ENCODE measurements around the gene CCDC6.
"Not testable (repeated sequence)": the region's sequence is repeated elsewhere in the genome, so short reads cannot be mapped to it uniquely, and the experiment has no call there.

CCDC6 gene

GRCh38 chr10:59905066-59905730, 1.2 kb downstream of the CCDC6 start:
- DNase-seq, result no peak

- no peak for DNase-seq
These were observed 1.8 kb downstream of the CCDC6 start for GRCh38 chr10:59904426-59905065.

- DNase-seq, result no peak
These were observed 2.5 kb downstream of the CCDC6 start for GRCh38 chr10:59903871-59904270.

GRCh38 chr10:59902016-59902415, 4.3 kb downstream of the CCDC6 start:
- no peak for DNase-seq

- no peak for DNase-seq
These were observed 4.9 kb downstream of the CCDC6 start for GRCh38 chr10:59901470-59901869.

GRCh38 chr10:59900048-59900727, 6.2 kb downstream of the CCDC6 start:
- DNase-seq, result no peak

GRCh38 chr10:59898125-59898835, 8.1 kb downstream of the CCDC6 start:
- no peak for DNase-seq

- no peak for DNase-seq
These were observed 10.2 kb downstream of the CCDC6 start for GRCh38 chr10:59896191-59896590.

GRCh38 chr10:59895629-59896116, 10.7 kb downstream of the CCDC6 start:
- no peak for DNase-seq

GRCh38 chr10:59894114-59894513, 12.2 kb downstream of the CCDC6 start:
- DNase-seq, result no peak

GRCh38 chr10:59892697-59893096, 13.7 kb downstream of the CCDC6 start:
- no peak for DNase-seq

- DNase-seq, result no peak
These were observed 14.4 kb downstream of the CCDC6 start for GRCh38 chr10:59891936-59892335.

- DNase-seq, result no peak
These were observed 15.0 kb downstream of the CCDC6 start for GRCh38 chr10:59891349-59891748.

GRCh38 chr10:59888781-59889435, 17.4 kb downstream of the CCDC6 start:
- DNase-seq, result no peak

GRCh38 chr10:59887972-59888640, 18.2 kb downstream of the CCDC6 start:
- no peak for DNase-seq

GRCh38 chr10:59887006-59887405, 19.4 kb downstream of the CCDC6 start:
- DNase-seq, result no peak

- no peak for DNase-seq
These were observed 20.8 kb downstream of the CCDC6 start for GRCh38 chr10:59885430-59886134.

GRCh38 chr10:59884893-59885292, 21.5 kb downstream of the CCDC6 start:
- not testable (repeated sequence) for DNase-seq

- no peak for DNase-seq
These were observed 24.7 kb downstream of the CCDC6 start for GRCh38 chr10:59881640-59882039.

- DNase-seq, result no peak
These were observed 25.3 kb downstream of the CCDC6 start for GRCh38 chr10:59880971-59881510.

GRCh38 chr10:59880019-59880717, 26.2 kb downstream of the CCDC6 start:
- DNase-seq, result no peak

Measured in NCI-H1930 (cell line).